Tibial nerve (tissue), 3 donors: ENCODE measurements around the gene INTS3.

Source experiments
- CTCF ChIP-seq, 5 experiments: fragments of 200-600 bp in 3 of 5; fragments of 450-650 bp in 2 of 5; sonication (generic) in 3 of 5; IDR thresholded peaks; one replicate each; pipeline ENCODE4 v1.5.1; 2016 to 2019; ENCODE audit warnings: antibody characterized with exemption in 5 of 5, mild to moderate bottlenecking in 3 of 5, moderate library complexity in 2 of 5
- POLR2A ChIP-seq, 2 donors: fragments of 450-650 bp; IDR thresholded peaks; one replicate each; pipeline ENCODE4 v1.6.1; 2017; ENCODE audit warnings: antibody characterized with exemption in 2 of 2, mild to moderate bottlenecking in 2 of 2, moderate library complexity in 2 of 2

- TF ChIP-seq CTCF (IDR thresholded peaks at IDR 0.05) (no peak), POLR2A (IDR thresholded peaks at IDR 0.05) (no peak)
Measured at GRCh38 chr1:153779781-153780541, 52.1 kb downstream of the INTS3 start.
